Breast epithelium (tissue), 4 donors: Measurements from ENCODE around the gene PDE4D. TPM values are rescaled to one million over a fixed set of nuclear protein-coding genes. Genes with fewer than 3 reads are reported as not detected.

Source experiments
- DNase-seq, 2 donors: peaks; one replicate each; pipeline ENCODE4 v3.0.0-alpha.2; 2019; ENCODE audit warnings: low spot score in 2 of 2
- H3K27ac ChIP-seq, 2 donors: fragments of 200-600 bp; sonication (generic) in 1 of 2; one replicate each; pipeline ENCODE4 v1.5.1; 2016 to 2019; ENCODE audit warnings: mild to moderate bottlenecking in 1 of 2
- H3K27me3 ChIP-seq, 2 donors: fragments of 200-600 bp; sonication (generic) in 1 of 2; one replicate each; pipeline versions ENCODE4 v1.5.1 to v1.6.0; 2017 to 2019; ENCODE audit warnings: control low read depth in 1 of 2, mild to moderate bottlenecking in 1 of 2
- H3K36me3 ChIP-seq: fragments of 200-600 bp; one replicate; pipeline ENCODE4 v1.5.1; 2019
- H3K4me1 ChIP-seq, 2 donors: fragments of 200-600 bp; sonication (generic); one replicate each; pipeline ENCODE4 v1.5.1; 2016 to 2019; ENCODE audit warnings: control low read depth in 1 of 2
- H3K4me3 ChIP-seq, 3 donors: fragments of 200-600 bp; sonication (generic); 1 replicate in 2 of 3; 2 replicates in 1 of 3; pipeline ENCODE4 v1.5.1; 2016 to 2019; ENCODE audit warnings: mild to moderate bottlenecking in 3 of 3, moderate library complexity in 2 of 3
- H3K9me3 ChIP-seq, 2 donors: fragments of 200-600 bp; sonication (generic) in 1 of 2; one replicate each; pipeline ENCODE4 v1.5.1; 2016 to 2019; ENCODE audit warnings: control low read depth in 1 of 2
- POLR2A ChIP-seq: fragments of 450-650 bp; IDR thresholded peaks from one replicate; pipeline ENCODE4 v1.6.1; 2016; ENCODE audit warnings: antibody characterized with exemption, mild to moderate bottlenecking, moderate library complexity
- POLR2AphosphoS5 ChIP-seq, 3 donors: sonication (generic); formaldehyde crosslinking; IDR thresholded peaks; one replicate each; pipeline ENCODE4 v1.6.1; 2017; ENCODE audit warnings: antibody characterized with exemption in 3 of 3
- intact Hi-C: fragments of 100-400 bp; cut with DNase I; formaldehyde crosslinking; loops from one replicate; pipeline ENCODE4 v1.15.1; 2023; ENCODE audit warnings: low total_unique reads
- total RNA-seq, 3 donors: library from RNA; depleted of rRNA; stranded (reverse); fragments of >200 nt; gene quantifications; one replicate each; pipeline ENCODE4 v1.1.0, GENCODE V29; 2016
- TF ChIP-seq, protein P1 (sequence below), 3 donors: fragments of 450-650 bp; IDR thresholded peaks; one replicate each; pipeline ENCODE4 v1.5.1; 2016 to 2017; ENCODE audit warnings: antibody characterized with exemption in 3 of 3, mild to moderate bottlenecking in 3 of 3, moderate library complexity in 3 of 3

PDE4D gene
- total RNA-seq, 3 donors from 2014 or later = 14.4 to 37.4 (median 28.2) TPM

- Histone ChIP-seq H3K27ac (no peak overlapping the region), H3K4me1 (no peaks in the 10 kb centered on the region)
Observed at GRCh38 chr5:59683311-59683710, 210.2 kb downstream of the PDE4D start.

DNA sequence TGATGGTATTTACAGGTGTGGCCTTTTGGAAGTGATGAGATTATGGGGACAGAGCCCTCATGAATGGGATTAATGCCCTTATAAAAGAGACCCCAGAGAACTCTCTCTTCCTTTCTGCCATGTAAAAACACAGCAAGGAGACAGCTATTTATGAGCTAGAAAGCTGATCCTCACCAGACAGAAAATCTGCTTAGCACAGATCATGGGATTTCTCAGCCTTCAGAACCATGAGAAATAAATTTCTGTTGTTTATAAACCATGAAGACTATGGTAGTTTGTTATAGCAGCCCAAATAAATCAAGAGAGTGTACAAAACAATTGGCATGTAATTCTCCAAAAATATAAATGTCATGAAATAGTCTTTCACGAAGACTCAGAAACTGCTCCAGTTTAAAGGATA is 211.0 kb downstream of the PDE4D start:
- no peaks in the 10 kb centered on the region for H3K27me3 ChIP-seq
- TF ChIP-seq POLR2A = no peak
- TF ChIP-seq POLR2AphosphoS5 (IDR thresholded peaks at IDR 0.05) = no peak
- TF ChIP-seq, protein P1, sequence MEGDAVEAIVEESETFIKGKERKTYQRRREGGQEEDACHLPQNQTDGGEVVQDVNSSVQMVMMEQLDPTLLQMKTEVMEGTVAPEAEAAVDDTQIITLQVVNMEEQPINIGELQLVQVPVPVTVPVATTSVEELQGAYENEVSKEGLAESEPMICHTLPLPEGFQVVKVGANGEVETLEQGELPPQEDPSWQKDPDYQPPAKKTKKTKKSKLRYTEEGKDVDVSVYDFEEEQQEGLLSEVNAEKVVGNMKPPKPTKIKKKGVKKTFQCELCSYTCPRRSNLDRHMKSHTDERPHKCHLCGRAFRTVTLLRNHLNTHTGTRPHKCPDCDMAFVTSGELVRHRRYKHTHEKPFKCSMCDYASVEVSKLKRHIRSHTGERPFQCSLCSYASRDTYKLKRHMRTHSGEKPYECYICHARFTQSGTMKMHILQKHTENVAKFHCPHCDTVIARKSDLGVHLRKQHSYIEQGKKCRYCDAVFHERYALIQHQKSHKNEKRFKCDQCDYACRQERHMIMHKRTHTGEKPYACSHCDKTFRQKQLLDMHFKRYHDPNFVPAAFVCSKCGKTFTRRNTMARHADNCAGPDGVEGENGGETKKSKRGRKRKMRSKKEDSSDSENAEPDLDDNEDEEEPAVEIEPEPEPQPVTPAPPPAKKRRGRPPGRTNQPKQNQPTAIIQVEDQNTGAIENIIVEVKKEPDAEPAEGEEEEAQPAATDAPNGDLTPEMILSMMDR (IDR thresholded peaks at IDR 0.05) = no peak

More at GRCh38 chr5:59683311-59683710, 210.2 kb downstream of the PDE4D start:
- TF ChIP-seq POLR2A (no peak), POLR2AphosphoS5 (IDR thresholded peaks at IDR 0.05) (no peak)
- TF ChIP-seq, protein P1 (IDR thresholded peaks at IDR 0.05) = no peak
- intact Hi-C loops = no loop called here
- Histone ChIP-seq H3K4me3 (no peak overlapping the region), H3K36me3 (no peaks in the 10 kb centered on the region), H3K9me3 (no peaks in the 10 kb centered on the region), H3K27me3 (no peaks in the 10 kb centered on the region)
- no peak for DNase-seq

GRCh38 chr5:59678943-59679342 is 214.6 kb downstream of the PDE4D start:
- intact Hi-C loops = loop anchor here (10.0 kb wide), 1 partner anchor 294 kb away; no protein-coding TSS in a partner anchor
- no peak overlapping the region for H3K4me3 ChIP-seq
- H3K27me3 ChIP-seq = no peaks in the 10 kb centered on the region
- TF ChIP-seq POLR2AphosphoS5 (IDR thresholded peaks at IDR 0.05) (no peak), POLR2A (no peak)
- TF ChIP-seq, protein P1 (IDR thresholded peaks at IDR 0.05) = no peak
- no peaks in the 10 kb centered on the region for H3K4me1 ChIP-seq
- H3K9me3 ChIP-seq = no peaks in the 10 kb centered on the region
- no peak for DNase-seq
- H3K36me3 ChIP-seq = no peaks in the 10 kb centered on the region
- H3K27ac ChIP-seq = no peak overlapping the region

More for the DNA sequence above, 211.0 kb downstream of the PDE4D start:
- Histone ChIP-seq H3K4me1 (no peaks in the 10 kb centered on the region), H3K27ac (no peak overlapping the region), H3K36me3 (no peaks in the 10 kb centered on the region), H3K9me3 (no peaks in the 10 kb centered on the region), H3K4me3 (no peak overlapping the region)
- intact Hi-C loops = no loop called here
- DNase-seq = no peak

DNA sequence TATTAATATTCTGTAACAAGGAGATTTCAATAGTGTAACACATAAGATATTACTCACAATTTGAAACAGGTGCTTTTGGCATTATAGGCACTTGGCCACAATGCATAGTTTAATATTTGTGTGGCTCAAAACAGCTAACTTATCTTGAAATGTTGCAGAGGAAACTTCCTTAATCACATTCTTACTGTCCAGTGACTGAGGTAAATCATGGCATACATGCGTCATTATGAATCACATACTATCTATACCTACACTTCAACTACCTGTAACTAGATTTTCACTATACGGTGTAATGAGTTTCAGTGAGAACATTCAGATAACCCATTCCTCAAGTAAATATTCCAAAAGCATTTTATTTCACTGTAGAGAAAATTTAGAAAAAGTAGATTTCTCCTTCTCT is 218.8 kb downstream of the PDE4D start:
- H3K9me3 ChIP-seq = no peaks in the 10 kb centered on the region
- no peak overlapping the region for H3K27ac ChIP-seq
- H3K27me3 ChIP-seq = no peaks in the 10 kb centered on the region
- no peaks in the 10 kb centered on the region for H3K36me3 ChIP-seq
- intact Hi-C loops = loop anchor here (10.0 kb wide), 1 partner anchor 290 kb away; no protein-coding TSS in a partner anchor
- no peak for DNase-seq
- H3K4me1 ChIP-seq = no peaks in the 10 kb centered on the region
- TF ChIP-seq POLR2AphosphoS5 (IDR thresholded peaks at IDR 0.05) (no peak), POLR2A (no peak)
- TF ChIP-seq, protein P1 (IDR thresholded peaks at IDR 0.05) = no peak
- H3K4me3 ChIP-seq = no peak overlapping the region

DNA sequence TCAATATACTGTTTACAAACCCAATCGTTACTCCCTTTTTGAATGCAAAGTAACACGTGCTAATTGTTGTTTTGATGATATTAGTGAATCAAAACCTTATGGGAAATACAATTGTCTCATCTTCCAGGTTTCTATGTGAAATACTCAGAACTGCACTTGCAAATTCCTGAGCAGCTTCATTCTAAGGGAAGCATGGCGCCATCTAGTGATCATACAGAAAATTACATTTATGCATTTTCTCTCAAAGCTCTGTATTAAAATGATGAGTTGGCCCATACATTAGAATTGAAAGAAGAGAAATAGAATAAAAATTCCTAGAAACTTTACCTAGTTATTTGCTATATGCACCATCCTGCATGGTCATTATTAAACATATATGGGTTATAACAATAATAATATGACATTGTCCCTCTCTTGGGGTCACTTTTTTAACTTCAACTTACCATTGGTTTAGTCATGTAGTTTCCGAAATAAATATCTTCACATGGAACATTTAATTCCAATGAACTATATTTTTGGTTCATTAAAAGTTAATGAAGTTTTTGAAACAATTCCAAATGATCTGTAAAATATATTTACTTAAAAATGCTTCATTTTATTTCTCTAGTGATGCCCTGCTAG is 220.0 kb downstream of the PDE4D start:
- H3K27ac ChIP-seq = no peak overlapping the region
- DNase-seq = no peak
- H3K4me3 ChIP-seq = no peak overlapping the region
- TF ChIP-seq POLR2A (no peak), POLR2AphosphoS5 (IDR thresholded peaks at IDR 0.05) (no peak)
- TF ChIP-seq, protein P1 (IDR thresholded peaks at IDR 0.05) = peak; percentile 66 to 75 (median 73)
- intact Hi-C loops = loop anchor here (10.0 kb wide), 1 partner anchor 289 kb away; no protein-coding TSS in a partner anchor
- no peaks in the 10 kb centered on the region for H3K27me3 ChIP-seq
- no peaks in the 10 kb centered on the region for H3K9me3 ChIP-seq
- no peaks in the 10 kb centered on the region for H3K36me3 ChIP-seq
- H3K4me1 ChIP-seq = no peaks in the 10 kb centered on the region
